ENCODE data around the gene TXNDC16.

Gene TXNDC16

DNA sequence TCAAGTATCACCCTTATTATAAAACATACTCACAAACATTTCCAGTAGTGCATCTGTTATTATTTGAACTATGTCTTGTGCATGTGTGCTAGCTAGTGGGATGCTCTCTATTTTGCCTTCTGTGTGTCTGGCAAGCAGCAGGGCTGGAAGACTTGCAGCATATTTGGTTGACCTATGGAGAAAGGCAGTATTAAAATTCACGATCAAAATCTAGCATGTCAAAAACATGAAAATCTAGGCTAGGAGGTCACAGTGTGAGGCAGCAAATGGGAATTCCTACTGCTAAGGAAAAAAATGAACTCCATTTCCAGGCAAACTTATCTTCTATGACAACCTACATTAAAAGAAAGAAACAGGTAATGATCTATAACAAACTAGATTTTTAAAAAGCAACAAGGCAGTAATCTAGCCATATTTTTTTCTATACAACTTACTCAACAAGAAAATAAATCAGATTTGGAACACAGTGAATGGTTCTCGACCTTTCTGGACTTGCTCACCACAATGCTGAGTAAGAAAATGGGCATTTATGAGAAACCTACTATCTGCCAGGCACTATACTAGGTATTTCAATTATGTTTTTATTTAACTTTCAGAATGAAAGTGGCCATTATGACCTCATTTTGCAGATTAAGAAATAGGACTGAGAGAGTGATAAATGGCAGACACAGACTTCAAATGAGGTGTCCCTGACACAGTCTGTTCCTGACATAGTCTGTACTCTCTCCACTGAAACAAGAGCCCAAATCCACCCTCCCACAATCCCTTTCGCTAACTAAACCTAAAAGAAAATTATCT lies 96.8 kb downstream of the TXNDC16 start:
- no peak for DNase-seq (ENCODE audit: low read depth in 2 of 2)

DNA sequence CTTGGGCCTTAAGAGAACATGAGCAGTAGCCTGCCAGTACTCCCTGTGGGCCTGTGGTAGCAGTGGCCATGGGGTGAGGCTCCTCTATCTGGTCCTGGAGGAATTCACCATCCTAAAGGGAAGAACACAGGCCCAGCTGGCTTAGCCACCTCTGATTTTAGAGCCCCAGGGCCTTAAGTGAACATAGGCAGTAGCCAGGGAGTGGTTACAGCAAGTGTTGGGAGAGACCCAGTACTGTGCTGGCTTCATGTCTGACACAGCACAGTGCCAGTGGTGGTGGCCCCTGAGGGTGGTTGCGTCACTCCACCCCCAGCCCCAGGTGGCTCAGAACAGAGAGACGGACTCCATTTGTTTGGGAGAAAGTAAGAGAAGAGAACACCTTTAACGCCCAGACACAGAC lies 105.1 kb downstream of the TXNDC16 start:
- DNase-seq (ENCODE audit: low read depth in 2 of 2) = no peak

DNA sequence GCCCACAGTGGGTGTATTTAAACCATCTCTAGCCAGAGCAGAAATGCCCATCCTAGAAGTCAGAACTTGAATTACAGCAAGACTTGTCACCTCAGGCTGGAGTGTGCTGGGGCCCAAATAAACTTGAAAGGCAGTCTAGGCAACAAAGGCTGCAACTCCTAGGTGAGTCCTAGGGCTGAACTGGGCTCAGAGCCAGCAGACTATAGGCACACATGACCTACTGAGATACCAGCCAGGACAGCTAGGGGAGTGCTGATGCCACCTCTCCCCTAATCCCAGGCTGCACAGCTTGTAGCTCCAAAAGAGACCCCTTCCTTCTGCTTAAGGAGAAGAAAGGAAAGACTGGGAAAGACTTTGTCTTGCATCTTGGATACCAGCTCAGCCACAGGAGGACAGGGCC lies 106.0 kb downstream of the TXNDC16 start:
- DNase-seq (ENCODE audit: low read depth in 2 of 2) = no peak

DNA sequence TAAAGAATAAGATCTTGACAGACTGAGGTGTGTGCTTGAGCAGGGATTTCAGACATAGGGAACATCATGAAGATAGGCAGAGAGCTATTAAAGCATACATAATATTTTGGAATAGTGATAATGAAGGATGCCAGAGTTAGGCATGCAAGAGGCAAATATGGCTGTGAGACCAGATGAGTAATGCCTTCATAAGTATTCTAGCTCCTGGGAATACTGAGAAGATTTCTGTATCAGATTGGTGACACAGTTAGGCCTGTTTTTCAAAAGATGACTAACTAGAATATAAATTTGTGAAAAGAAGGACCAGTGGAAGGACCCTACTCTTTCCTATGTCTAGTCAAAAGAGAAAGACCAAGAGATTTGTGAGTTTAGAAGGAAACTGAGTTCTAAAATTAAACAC lies 108.8 kb downstream of the TXNDC16 start:
- DNase-seq (ENCODE audit: low read depth in 2 of 2) = no peak

DNA sequence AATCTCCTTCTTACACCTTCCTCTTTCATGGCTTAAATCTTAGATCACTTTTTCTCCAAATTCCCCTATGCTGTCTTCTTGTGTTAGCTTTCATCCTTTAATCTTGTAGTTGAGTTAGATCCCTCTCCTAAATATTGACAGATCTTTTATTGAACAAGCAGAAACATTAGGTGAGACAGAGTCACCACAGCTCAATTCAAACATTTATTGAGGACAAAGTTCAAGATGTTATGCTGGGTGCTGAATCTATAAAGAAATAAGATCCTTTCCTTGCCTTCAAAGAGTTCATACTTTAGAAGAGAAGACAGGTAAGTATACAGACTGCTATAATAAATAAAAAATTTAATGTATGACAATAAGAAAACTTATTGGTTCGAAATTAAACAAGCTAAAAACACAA lies 109.7 kb downstream of the TXNDC16 start:
- no peak for DNase-seq (ENCODE audit: low read depth in 2 of 2)

DNA sequence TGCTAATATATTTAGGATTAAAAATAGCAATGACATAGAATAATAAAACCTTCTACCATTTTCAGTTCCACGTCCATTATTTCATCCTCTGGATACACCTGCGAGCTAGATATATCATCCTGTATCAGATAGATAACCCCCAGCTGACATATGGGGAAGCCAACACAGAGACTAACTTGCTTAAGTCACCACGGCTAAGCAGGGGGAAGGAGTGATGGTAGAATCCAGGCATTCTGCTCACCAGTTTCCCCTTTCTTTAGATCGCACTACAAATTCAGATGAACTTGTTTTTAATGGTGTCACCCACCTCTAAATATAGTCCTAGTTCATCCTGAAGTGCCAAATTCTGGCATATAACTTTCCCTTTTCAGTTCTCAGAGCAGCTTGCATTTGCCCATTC lies 110.1 kb downstream of the TXNDC16 start:
- DNase-seq (ENCODE audit: low read depth in 2 of 2) = no peak

DNA sequence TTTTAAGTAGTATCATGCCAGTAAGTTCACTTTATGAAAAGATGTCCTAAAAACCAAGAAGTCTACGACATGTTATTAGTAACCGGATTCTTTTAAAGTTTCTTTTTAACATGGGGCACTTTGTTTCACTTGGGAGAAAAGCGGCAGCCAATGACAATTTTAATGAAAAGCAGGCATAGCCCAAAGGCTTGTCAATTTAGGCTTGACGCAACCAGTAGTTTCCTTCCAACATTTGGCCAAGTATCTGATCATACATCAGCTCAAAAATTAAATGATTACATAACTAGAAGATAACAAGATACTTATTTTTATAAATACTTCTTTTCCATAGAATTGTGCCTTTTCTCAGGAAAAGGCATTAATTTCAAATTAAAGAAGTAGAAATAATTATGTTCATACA lies 112.8 kb downstream of the TXNDC16 start:
- no peak for DNase-seq (ENCODE audit: low read depth in 2 of 2)

DNA sequence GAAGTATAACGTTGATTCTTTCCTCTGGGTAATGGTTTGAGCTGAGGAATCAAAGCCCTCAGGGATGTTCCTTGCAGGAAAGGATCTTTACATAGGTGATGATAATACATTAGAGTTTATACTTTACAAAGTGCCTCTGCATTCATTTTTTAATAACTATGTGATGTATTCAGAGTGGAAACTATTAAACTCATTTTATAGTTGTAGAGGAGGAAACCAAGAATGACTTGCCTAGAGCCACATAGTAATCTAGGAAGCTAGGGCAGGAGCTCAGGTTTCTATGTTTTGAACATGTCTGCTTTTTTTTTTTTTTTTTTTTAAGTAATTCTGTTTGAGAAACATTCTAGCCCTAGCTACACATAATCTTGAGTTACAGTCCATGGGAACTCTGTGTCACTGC lies 117.3 kb downstream of the TXNDC16 start:
- no peak for DNase-seq (ENCODE audit: low read depth in 2 of 2)

DNA sequence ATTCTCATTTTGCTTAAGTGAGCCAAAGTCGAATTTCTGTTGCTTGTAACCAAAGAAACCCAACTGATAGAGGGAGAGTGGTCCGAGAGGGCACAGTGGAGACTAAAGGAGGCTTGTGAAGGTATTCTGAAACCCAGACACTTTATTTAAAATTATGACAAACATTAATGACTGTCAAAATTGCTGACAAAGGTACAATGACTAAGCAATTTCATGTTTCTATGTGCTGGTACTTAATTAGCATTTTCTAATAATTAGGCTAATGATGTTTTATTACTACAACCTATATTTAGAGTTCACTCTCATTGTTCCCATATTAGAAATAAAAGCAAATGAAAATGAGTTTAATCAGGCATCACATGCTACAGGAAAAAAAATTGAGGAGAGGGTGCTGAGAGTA lies 121.8 kb downstream of the TXNDC16 start:
- DNase-seq (ENCODE audit: low read depth in 2 of 2) = no peak

DNA sequence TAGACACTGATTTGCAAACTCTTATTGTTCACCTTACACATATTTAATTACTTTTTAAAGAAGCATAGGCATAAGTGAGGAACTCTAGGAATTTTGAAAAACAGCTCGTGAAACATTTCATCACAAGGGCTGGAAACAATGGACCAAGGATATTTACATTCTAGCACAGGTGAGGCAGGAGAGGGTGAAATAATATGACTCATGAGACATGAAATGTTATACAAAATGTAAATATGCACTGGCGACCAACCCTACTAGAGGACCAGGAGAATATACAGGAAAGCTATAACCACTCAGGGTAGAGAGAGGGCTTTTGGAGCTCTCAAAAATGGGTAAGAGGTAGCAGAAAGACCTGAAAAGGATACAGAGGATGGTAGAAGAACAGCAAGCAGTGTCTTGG lies 122.9 kb downstream of the TXNDC16 start:
- DNase-seq (ENCODE audit: low read depth in 2 of 2) = no peak

DNA sequence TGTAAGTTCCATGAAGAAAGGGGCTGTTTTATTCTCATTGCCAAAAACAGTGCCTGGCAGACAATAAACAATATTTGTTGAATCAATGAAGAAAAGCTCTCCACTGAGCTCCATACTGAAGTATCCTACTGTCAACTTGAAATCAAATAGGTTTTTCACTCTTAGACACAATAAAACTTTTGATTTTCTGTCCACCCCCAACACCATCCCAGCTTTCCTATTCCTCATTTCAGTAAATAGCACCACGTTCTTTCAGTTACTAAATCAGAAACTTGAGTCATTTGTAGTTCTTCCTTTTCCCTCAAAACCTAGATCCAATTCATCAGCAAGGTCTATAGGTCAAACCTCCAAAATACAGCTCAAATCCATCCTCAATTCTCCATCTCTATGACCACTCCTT lies 124.8 kb downstream of the TXNDC16 start:
- DNase-seq (ENCODE audit: low read depth in 2 of 2) = no peak

DNA sequence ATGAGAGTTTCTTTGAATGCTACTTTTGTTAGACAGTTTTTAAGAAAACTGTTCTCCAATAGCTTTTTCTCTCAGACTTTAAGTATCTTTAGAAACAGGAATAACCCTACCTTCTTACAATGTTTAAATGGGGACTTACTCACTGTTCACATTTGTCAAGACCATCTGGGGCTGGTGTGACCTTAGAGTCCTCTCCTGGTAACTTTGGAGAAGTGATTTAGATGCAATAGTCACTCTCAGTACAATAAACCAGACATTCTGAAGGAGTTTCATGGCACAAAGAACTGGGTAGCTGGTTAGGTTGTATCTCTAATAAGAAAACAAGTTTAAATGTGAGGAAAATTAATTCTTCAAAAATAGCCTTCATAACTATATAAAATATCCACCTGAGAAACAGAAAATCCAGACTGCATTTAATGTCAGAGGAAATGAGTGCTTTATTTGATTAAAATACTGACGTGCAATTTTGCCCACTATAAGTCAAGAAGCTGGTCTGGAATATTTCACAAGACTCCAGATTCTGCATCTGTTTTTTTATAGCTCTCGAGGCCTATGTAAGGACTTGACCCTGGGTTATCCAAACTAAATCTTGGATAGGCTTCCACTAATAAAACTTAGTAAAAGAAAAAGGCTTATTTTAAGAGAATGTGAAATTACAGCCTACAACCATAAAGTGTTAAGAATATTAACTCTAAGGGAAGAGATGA lies 129.5 kb downstream of the TXNDC16 start:
- DNase-seq (ENCODE audit: low read depth in 2 of 2) = no peak

DNA sequence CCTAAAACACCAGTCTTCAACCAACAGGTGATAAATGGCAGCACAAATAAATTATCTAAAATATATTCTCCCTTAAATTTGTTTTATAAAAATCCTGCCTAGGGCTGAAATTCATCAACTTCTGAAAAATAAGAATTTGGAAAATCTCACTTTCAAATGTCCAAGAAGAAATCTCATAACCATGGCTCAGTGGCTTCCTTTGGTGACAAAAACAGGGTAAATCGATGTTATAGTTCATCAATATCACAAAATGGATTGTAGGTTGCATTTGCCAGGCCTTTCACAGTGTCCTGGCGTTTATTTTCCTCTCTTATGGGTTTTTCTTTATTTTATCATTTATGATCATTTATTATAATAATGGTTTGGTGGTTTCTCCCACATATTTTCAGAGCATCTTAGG lies 135.2 kb downstream of the TXNDC16 start:
- no peak for DNase-seq (ENCODE audit: low read depth in 2 of 2)

DNA sequence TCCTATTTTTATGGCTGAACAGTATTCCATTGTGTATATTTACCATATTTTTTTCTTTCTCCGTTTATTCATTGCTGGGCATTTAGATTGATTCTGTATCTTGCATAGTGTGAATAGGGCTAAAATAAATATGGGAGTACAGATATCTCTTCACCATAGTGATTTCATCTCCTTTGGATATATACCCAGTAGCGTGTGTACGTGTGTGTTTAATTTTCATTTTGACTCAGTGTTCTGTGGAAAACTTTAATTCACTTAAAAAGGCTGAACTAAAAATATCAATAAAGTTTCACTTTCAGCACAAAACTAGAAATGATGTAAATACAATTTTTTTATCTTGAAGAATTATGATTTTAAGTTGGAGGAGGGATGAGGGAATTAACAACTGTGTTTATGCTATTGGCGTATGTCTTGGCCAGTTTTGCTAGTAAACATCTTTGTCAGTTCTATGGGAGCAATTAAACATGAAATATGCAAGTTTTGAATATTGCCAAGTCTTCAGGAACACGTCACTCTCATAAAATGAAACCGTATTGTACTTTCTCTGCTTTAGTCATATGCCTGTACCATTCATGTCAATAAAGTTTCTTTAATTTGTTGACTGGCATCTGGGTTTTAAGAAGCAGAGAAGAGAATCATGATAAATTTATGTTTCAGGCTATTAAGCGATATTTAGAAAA lies 138.4 kb downstream of the TXNDC16 start:
- DNase-seq (ENCODE audit: low read depth in 2 of 2) = peak; percentile 61 to 67

DNA sequence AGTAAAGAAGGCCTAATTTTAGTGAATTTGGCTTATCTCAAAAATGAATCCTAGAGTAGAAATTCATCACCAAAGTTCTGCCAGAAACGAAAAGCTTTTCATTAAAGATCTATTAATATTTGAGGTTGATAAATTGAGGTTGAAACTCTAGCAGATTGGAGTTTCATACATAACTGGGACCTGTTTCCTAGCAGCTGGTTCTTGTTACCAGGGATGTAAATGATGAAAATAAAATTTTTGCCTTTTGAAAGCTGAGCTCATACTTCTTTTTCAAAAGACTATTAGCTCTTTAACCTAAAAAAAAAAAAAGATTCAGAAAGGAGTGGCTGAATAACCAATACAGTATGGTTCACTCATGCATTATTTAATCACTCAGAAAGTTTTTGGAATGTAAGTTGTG lies 139.9 kb downstream of the TXNDC16 start:
- DNase-seq (ENCODE audit: low read depth in 2 of 2) = peak in 1 of 2 experiments; percentile 25

DNA sequence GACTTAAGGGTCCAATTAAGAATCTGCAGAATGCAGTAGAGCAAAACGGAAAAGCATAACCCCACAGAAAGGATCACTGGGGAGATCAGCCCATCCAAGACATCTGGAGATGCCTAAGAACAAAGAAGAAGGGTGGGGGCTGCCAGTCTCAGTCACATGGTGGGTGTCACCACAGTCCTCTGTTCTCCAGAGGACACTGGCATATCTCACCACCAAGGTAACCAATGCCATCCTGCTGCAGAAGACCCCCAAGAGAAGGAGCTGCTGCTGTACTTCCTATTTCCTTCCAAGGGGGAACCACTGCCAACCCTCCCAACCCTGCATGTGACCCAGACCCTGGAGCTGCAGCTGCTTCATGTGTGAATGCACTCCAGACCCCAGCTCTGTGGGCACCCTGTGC lies 147.0 kb downstream of the TXNDC16 start:
- DNase-seq (ENCODE audit: low read depth in 2 of 2) = no peak

DNA sequence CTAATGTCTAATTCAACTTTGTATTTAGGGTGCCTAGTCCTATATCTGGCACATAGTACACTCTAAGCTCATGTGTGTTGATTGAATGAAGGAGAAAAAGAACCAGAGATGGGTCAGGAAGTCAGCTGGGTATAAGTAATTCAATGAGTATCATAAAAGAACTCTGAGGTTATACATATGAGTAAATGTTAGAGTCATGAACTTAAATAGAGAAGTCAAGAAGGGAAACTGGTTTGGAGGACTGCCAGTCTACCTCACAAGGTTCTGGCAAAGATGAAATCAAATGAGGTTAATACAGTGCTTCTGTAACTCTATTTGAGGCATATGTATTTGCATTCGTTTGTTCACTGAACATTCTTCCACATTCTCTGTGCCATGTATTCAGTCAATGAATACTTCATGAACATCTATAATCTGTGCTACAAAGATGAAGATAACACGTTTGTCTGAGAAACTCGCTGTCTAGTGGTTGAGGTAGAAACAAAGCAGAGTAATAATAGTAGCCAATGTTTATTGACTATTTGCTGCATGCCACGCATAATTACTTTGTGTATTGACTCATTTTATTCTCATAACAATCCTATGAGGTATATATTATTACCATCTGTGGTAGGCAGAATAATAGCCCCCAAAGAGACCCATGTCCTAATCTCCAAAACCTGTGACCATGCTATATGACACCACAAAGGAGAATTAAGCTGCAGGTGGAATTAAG lies 149.3 kb downstream of the TXNDC16 start:
- peak; percentile 37 to 39 for DNase-seq (ENCODE audit: low read depth in 2 of 2)

DNA sequence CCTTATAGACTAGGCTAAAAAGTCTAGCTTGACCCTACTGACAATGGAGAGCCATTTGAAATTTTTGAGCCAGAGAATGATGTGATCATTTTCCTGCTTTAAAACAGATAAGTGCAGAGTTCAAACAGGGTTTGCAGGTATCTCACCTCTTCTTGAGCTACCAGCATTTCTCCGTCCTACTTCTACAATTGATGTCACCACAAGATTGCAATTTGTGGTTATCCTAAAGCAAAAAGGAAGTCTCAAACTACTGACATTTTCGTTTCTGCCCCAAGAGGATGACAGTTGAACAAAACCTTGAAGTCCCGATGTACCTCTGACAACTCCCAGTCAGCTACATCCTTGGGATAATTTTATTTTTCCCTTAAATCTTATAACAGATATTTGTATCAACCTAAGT lies 151.5 kb downstream of the TXNDC16 start:
- DNase-seq (ENCODE audit: low read depth in 2 of 2) = no peak

DNA sequence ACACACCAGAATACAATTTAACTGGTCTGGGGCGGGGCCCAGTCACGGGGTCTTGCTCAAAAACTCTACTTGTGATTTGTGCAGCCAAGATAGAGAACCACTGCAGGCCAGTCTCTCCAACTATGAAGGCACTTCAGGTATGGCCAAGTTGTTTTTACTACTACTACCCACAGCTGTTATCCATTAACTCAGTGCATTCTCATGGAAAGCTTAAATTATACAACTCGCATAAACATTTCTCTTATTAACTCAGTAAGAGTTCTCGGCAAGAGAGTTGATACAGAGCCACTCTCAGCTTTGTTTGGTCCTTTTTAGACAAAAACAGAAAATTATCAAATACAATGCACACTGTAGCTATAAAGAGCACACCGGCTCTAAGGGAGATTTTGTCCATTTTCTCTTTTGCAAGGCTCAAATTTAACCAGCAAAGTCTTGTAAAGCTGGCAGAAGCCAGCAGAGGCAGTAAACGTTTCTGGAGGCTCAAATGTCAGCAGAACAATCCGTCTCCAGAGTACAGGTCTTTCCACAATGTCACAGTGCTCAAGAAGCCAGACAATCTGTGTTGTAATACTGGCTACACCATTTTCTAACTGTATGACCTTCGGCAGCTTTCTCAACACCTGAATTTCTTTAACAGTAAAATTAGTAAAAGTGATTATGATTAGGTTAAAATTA lies 152.2 kb downstream of the TXNDC16 start:
- peak; percentile 49 for DNase-seq (ENCODE audit: low read depth in 2 of 2)

DNA sequence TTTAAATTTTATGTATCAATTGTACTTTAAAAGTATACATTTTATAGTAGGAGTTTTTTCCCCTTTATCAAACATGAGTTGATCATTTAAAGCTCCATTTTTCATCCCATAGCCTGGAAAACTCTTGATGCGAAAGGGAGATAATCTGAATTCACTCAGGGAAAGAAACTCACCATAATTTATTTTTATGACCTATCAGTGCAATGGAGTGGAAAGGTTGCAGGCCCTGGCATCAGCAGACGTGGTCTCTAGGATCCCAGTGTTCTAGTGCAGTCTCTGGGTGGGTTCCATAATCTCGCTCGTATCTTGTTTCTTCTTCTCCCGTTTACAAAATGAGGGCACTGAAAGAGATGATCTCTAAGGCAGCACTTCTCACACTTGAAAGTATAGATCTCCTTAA lies 153.2 kb downstream of the TXNDC16 start:
- DNase-seq (ENCODE audit: low read depth in 2 of 2) = no peak

DNA sequence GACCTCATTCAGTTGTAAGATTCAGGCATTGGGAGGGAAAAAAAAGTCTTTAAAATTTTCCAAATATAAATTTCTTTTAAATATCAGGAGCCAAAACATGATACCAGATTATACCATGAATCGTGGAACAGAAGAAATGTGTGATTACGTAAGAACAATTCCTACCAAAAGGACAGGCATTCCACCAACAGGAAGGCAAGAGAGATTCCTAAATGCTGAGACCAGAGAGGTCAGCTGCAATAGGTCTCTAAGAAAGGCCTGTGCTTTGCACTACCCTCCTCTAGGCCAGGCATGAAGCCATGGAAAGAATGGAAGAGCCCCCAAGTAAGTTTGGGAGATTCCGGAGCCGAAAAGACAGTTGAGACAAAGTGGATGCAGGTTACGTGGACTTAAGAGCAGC lies 154.5 kb downstream of the TXNDC16 start:
- DNase-seq (ENCODE audit: low read depth in 2 of 2) = peak; percentile 39 to 44

DNA sequence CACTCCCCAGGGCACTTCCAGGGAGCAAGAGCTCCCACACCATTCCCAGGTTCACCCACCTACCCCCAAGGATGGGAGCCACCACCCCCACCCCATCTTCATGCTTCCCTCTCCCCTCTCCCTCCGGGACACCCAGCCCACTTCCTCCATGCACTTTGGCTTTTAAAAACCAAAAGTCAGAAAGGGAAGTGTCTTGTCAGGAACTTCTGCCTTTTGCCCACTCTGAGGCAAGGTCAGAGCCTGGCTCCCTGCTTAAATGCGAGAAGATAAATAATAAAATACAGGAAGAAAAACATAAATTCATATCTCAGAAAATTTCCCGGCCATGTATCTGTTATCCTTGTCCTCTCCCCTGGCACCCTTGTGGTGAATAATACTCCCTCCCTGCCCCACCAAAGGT lies 156.6 kb downstream of the TXNDC16 start:
- DNase-seq (ENCODE audit: low read depth in 2 of 2) = no peak
